HG03064 (cell line): Measurements from ENCODE around the gene SHISA8.
"Not testable (repeated sequence)": the region's sequence is repeated elsewhere in the genome, so short reads cannot be mapped to it uniquely, and the experiment has no call there.

Experiments
- ATAC-seq: cut with Tn5 transposase; IDR thresholded peaks from one replicate; pipeline ENCODE4 v1.9.1; 2021; ENCODE audit warnings: low read depth; ENCODE audit not compliant: unreplicated experiment

Gene SHISA8

DNA sequence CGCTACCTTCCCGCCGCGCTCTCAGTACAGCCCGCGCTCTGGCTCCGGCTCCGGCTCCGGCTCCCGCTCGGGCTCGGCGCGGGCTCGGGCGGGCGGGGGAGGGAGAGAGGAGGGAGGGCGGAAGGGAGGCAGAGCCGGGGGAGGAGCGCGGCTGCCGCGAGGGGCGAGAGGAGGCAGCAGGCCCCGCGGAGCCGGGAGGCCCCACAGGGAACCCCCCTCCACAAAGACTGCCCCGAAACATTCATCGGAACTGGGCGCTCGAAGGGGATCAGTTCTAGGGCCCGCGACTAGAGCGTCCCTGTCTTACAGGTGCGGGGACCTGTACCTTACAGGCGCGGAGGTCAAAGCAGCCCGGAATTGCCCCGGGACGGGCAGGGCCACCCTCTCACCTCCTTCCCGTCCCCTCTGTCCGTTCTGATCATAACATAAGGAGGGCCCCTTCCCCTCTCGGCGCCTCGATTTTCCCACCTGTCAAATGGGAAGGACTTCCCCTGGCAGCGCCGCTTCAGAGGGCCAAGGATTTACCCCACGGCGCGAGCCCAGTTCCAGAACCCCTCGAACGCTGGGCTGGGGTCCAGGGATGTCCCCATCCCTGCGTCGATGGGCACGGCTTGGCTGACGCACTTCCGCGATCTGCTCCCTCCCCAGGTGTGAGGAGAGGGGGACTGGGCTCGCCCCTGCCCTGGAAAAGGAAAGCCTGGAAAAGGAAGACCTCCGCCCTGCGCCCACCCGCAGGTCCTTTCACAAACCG lies at the start of gene SHISA8:
Gene SHISA8, minus strand, starts transcription at position 40 of the 751 bp plus-strand sequence. CDS start 407 bp downstream, outside the sequence.
- ATAC-seq: no peak

DNA sequence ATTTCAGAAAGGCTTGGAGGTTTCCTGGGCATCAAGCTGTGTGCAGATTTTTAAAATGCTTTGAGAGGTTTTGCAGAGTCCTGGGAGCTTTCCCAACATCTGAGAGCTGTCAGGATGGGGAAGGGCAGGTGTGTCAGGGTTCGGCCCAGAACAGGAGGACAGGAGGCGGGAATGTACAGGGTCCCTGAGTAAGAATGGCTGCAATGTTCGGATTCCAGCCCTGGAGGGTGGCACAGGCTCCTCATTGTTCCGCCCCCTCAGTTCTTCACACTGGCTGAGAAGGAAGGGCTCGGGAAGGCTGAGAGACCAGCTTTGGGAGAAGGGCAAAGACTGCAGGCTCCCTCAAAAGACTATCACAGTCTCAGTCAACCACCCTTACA lies 49.2 kb upstream of the SHISA8 start:
- ATAC-seq: no peak

DNA sequence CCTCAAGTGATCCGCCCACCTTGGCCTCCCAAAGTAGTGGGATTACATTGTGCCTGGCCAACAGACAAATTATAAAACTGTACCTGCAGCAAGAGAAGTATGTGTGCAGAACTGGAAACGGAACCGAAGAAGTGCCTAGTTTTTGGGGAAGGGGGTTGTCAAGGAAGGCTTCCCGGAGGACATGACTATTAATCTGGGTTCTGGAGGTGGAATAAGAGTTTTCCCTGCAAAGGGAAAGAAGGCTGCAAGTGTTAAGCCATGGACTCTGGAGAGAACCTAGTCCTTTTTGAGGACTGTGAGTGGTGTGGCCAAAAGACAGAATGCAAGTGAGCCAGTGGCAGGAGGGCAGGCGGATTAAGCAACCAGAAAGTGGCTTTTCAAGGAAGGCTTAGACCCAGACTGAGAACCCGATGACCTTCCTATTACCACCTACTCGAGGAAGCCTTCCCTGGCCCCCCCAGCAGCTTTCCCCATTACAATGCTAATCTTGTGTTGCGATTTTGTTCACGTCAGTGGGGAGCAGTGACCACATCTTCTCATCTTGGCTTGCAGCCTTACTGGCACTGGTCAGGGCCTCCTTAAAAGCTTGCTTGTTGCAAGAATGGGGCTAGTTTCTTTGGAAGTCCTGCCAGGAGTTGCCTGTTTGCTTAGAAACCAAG lies 48.7 kb upstream of the SHISA8 start:
- no peak for ATAC-seq

DNA sequence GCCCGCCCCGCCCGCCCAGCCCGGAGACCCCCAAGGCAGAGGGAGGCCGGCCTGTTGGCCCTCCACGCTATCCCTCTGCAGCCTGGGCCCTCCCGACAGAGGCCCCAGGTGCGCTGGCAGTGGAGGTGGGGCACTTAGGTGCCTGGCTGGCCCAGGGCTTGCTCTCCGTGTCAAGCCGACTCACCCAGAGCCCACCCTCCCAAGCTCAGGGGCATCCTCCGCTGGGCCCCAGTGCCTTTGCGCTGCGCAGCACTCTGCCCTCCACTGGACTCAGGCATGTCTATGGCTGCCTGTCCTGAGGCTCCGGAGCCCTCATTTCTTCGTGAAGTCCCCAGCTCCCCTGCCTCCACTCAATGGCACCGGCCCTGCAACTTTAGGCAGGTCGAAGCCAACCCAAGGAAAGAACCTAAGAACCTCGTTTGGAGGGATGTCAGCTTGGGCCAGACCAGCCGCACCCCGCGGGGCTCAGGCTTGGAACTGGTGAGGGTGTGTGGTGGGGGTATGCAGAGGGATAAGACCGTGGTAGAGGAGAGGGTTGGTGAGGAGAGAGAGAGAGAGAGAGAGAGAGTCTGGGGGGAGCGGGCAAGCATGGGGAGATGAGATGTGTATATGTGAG lies 43.2 kb upstream of the SHISA8 start:
- ATAC-seq: no peak

DNA sequence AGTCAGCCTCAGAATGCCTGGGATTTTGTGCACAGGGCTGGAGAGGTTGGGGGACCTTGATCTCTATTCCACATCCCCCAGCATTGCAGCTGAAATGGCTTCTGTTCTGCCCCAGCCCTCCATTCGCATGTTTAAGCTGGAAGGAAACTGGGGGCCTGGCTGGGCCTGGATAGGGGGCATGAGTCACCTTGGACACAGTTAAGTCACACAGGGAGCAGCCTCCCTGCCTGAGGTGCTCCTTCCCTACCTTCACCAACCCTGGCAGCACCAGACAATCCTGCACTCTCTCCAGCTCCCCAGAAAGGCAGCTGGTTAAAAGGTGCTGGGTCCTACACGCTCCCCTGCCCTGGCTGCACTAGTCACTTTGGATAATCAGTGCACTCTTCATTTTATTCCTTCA lies 37.8 kb upstream of the SHISA8 start:
- no peak for ATAC-seq

GRCh38 chr22:41951898-41952474 lies 37.1 kb upstream of the SHISA8 start, which contains the start of gene SMIM45:
SMIM45 (plus strand) TSS chr22:41952150.
- ATAC-seq: no peak

DNA sequence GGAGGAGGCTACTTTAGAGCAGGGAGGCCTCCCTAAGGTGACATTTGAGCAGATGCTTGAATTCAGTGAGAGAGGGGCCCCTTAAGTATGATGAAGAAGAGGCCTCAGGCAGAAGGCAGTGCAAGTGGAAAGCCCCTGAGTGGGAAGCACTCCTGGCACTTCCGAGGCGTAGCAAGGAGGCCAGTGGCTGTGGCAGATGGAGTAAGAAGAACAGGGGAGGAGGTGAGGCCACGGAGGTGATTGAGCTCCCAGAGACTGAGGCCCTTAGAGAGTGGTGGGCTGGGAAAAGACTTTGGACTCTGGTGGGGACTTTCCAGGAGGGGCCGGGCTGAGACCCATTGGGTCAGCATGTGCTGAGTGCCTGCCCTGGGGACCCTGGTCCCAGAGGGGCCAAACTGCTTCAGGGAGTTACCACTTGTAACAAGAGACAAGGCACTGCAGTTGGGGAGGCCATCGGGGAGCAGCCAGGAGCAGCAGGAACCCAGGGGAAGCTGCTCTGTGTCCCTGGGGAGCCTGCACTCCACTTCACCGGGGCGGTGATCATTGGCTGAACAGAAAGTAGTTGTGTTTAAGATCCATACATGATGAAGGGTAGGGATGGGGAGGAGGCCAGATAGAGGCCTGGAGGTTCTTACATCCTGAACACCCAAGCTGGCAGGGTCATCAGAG lies 34.6 kb upstream of the SHISA8 start:
- ATAC-seq: no peak

DNA sequence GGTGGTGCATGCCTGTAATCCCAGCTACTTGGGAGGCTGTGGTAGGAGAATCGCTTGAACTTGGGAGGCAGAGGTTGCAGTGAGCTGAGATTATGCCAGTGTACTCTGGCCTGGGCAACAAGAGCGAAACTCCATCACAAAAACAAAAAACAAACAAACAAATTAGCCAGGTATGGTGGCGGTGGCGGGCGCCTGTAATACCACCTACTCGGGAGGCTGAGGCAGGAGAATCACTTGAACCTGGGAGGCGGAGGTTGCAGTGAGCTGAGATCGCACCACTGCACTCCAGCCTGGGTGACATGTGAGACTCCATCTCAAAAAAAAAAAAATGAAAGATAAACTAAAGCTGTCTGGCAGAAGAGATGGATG lies 34.0 kb upstream of the SHISA8 start:
- not testable (repeated sequence) for ATAC-seq

DNA sequence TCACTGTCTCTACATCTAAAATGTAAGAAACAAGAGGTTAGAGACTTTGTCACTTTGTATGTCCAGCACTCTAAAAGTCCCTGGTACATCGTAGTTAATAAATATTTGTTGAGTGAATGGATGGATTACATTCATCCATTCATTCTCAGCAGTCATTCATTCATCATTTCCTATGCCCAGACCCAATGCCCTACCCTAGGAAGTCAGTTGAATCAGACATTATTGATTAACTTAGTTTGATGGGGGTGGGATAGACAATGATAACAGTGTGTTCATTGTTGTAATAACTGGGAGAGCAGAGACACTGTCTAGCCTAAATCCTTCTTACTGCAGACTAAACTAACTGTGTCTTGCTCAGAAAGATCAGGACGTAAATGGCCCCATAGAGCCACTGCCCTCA lies 33.3 kb upstream of the SHISA8 start:
- ATAC-seq: no peak

DNA sequence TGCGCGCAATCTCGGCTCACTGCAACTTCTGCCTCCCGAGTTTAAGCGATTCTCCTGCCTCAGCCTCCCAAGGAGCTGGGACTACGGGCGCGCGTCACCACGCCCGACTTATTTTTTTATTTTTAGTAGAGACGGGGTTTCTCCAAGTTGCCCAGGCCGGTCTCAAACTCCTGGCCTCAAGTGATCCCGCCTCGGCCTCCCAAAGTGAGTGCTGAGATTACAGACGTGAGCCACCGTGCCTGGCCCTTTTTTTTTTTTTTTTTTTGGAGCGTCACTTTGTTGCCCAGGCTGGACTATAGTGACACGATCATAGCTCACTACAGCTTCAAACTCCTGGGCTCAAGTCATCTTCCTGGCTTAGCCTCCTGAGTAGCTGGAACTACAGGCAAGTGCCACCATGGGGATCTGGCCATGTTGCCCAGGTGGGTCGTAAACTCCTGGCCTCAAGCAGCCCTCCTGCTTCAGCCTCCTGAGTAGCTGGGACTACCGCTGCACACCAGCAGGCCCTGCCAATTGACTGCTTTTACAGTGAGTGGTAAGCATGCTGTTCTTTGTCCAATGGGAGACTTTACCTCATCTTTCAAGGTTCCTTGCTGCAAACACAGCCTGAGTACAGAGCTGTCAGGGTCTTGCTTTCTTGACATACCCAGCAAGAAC lies 32.7 kb upstream of the SHISA8 start:
- no peak for ATAC-seq

DNA sequence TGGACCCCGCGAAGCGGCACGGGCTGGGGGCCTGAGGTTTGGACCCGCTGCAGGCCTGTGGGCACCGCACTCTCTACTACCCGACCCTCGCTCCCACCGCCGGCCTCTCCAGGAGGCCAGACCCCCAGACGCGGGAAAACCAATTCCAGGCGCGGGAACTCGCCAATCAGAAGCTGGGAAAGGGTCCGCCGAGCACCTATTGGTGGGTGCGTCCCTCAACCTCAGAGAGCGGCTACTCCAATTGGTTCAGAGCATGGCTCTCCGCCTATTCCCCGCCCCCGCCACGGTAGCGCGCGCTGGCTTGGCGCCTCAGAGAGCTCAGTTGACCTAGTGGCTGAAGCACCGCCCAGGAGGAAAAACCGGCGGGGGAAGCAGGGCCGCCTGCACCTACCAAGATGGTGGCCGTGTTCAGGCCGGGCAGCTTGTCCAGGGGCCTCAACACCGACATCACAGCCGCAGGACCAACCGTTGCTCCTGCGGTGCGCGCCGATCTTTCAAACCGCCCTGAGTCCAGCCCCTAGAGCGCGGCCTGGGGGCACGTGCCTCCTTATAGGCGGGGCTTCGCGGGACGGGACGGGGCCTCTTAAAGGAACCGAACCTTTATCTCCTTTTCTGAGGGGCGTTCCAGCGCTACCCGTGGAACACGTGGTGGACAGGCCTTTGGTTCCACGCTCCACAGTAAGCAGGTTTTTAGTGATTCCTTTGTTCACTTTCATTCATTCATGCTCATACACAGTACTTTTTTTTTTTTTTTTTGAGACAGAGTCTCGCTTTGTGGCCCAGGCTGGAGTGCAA lies 32.0 kb upstream of the SHISA8 start, which contains the start of gene CENPM:
Gene CENPM, minus strand, starts transcription at position 524 of the 795 bp plus-strand sequence. Its CDS starts 76 bp downstream, at position 448.
- peak; percentile 66 for ATAC-seq

GRCh38 chr22:41943661-41944209 lies 28.9 kb upstream of the SHISA8 start:
- no peak for ATAC-seq

GRCh38 chr22:41940832-41941765 lies 26.2 kb upstream of the SHISA8 start:
- ATAC-seq: no peak

DNA sequence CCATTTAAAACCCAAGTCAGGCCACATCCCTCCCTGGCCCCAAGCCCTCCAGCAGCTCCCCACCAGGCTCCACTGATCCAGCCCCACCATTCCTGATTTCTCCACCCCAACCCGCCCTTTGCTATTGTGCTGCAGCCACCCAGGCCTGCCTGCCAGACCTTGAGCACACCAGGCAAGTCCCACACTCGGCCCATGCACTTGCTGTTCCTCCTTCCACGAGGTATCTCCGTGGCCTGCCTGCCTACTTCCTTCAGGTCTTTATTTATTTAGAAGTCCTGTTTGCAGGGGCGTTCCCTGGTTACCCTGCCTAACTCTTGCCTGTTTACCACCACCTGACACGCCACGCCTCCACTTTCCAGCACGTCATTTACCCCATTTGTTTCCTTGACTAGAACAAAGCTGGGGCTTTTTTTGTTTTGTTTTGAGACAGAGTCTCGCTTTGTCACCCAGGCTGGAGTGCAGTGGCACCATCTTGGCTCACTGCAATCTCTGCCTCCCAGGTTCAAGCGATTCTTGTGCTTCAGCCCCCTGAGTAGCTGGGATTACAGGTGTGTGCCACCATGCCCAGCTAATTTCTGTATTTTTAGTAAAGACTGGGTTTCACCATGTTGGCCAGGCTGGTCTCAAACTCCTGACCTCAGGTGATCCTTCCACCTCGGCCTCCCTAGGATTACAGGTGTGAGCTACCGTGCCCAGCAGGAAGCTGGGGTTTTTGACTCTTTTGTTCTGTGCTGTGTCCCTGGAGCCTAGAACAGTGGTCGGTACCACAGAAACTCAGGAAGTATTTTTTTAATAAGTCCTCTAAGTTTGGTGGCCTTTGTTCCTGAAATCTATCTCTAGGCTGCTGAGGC lies 25.3 kb upstream of the SHISA8 start:
- ATAC-seq: peak; percentile 52

- ATAC-seq: no peak
These were observed 22.0 kb upstream of the SHISA8 start for GRCh38 chr22:41936894-41937169.

GRCh38 chr22:41935509-41935908 lies 20.6 kb upstream of the SHISA8 start:
- no peak for ATAC-seq

GRCh38 chr22:41935015-41935351 lies 20.1 kb upstream of the SHISA8 start:
- no peak for ATAC-seq
